Right lobe of liver (tissue), 6 donors: ENCODE measurements around the gene FUT7. TPM values are rescaled to one million over a fixed set of nuclear protein-coding genes. Genes with fewer than 3 reads are reported as not detected.

Experiments used
- ATAC-seq, 4 donors: fragments of 200-7000 bp; cut with Tn5 transposase; one replicate each; pipeline ENCODE4 v1.9.1; 2020; ENCODE audit warnings: mild to moderate bottlenecking in 4 of 4, moderate library complexity in 4 of 4
- DNase-seq, 3 donors: peaks; one replicate each; pipeline ENCODE4 v3.0.0-alpha.2; 2020
- H3K27ac ChIP-seq, 3 donors: fragments of 200-600 bp; one replicate each; pipeline ENCODE4 v1.8.0; 2022
- H3K27me3 ChIP-seq, 2 donors: fragments of 200-600 bp; one replicate each; pipeline ENCODE4 v1.8.0; 2022
- H3K36me3 ChIP-seq, 4 donors: fragments of 200-600 bp; sonication (generic) in 1 of 4; one replicate each; pipeline versions ENCODE4 v1.5.1 to v1.8.0; 2017 to 2022; ENCODE audit warnings: control low read depth in 1 of 4
- H3K4me1 ChIP-seq, 4 donors: fragments of 200-600 bp; sonication (generic) in 1 of 4; one replicate each; pipeline versions ENCODE4 v1.5.1 to v1.8.0; 2017 to 2022; ENCODE audit warnings: control low read depth in 1 of 4
- H3K4me3 ChIP-seq, 3 donors: fragments of 200-600 bp; one replicate each; pipeline ENCODE4 v1.8.0; 2022
- H3K9me3 ChIP-seq, 4 donors: fragments of 200-600 bp; sonication (generic) in 1 of 4; one replicate each; pipeline versions ENCODE4 v1.5.1 to v1.8.0; 2017 to 2022; ENCODE audit warnings: control low read depth in 1 of 4
- CTCF ChIP-seq, 4 donors: fragments of 200-600 bp in 3 of 4; fragments of 450-650 bp in 1 of 4; IDR thresholded peaks; one replicate each; pipeline versions ENCODE4 v1.5.1 to v1.8.0; 2016 to 2022; ENCODE audit warnings: antibody characterized with exemption in 4 of 4, mild to moderate bottlenecking in 2 of 4
- POLR2A ChIP-seq: fragments of 450-650 bp; IDR thresholded peaks from one replicate; pipeline ENCODE4 v1.6.1; 2017; ENCODE audit warnings: antibody characterized with exemption, mild to moderate bottlenecking
- WGBS: methylation state at CpG from one replicate; pipeline ENCODE4 v1.1.6; 2018; ENCODE audit warnings: low coverage, low lambda C conversion rate; ENCODE audit not compliant: insufficient coverage; ENCODE audit errors: missing lambda C conversion rate; 5-methylcytosine and 5-hydroxymethylcytosine counted together
- intact Hi-C, 2 donors: fragments of 100-400 bp; cut with DNase I; formaldehyde crosslinking; loops; one replicate each; pipeline versions ENCODE4 v1.11.2 to v1.14.1; 2022
- total RNA-seq, 6 experiments: library from RNA; depleted of rRNA in 2 of 6; stranded (reverse); fragments of >200 nt in 2 of 6; fragmentation: NEBNext Ultra II Directional in 3 of 6; extraction: Animal tissue kit (Norgen Biotek cat#: 25700) in 3 of 6; gene quantifications; one replicate each; pipeline versions ENCODE4 v1.1.0 to v1.2.4, GENCODE V29; 2016 to 2023
- donor health status: DM: no; HTN: yes; CAD: no.
- donor health status: DM: no; HTN: no; CAD: no.
- donor health status: DM: no; HTN: no; CAD: no.
- donor health status: DM: no; HTN: yes; CAD: no.
- donor health status: DM: no; HTN: yes; CAD: no.

Gene FUT7
- total RNA-seq, 6 experiments from 2014 or later: 0.12 to 0.13 TPM; not detected in 4

- DNase-seq: no peak
- H3K9me3 ChIP-seq: no peaks in the 10 kb centered on the region
- no peaks in the 10 kb centered on the region for H3K27me3 ChIP-seq
- no peak for ATAC-seq
- peak overlapping the region in 2 of 3 donors; percentile 2 to 78 for H3K27ac ChIP-seq
- 100% methylated on average over 1 of the region's 15 CpGs for WGBS
- TF ChIP-seq CTCF (IDR thresholded peaks at IDR 0.05) (no peak), POLR2A (no peak)
- H3K36me3 ChIP-seq: peaks cover 0 to 2% (median 0%) of the 10 kb centered on the region in 4 donors
- peaks cover 0 to 52% (median 24%) of the 10 kb centered on the region in 4 donors for H3K4me1 ChIP-seq
- intact Hi-C loops: no loop called here
- no peak overlapping the region for H3K4me3 ChIP-seq
Observed at GRCh38 chr9:137023583-137023991, 8.3 kb downstream of the FUT7 start.

GRCh38 chr9:137023157-137023556 lies 8.7 kb downstream of the FUT7 start:
- intact Hi-C loops: no loop called here
- H3K9me3 ChIP-seq: no peaks in the 10 kb centered on the region
- no peak overlapping the region for H3K4me3 ChIP-seq
- peaks cover 0 to 2% (median 0%) of the 10 kb centered on the region in 4 donors for H3K36me3 ChIP-seq
- DNase-seq (peak; percentile 71 to 85 (median 79)), ATAC-seq (peak; percentile 48 to 55 (median 54))
- H3K27me3 ChIP-seq: no peaks in the 10 kb centered on the region
- 27% methylated on average over 5 of the region's 7 CpGs for WGBS
- peak overlapping the region in 2 of 3 donors; percentile 2 to 78 for H3K27ac ChIP-seq
- peaks cover 0 to 49% (median 23%) of the 10 kb centered on the region in 4 donors for H3K4me1 ChIP-seq
- TF ChIP-seq CTCF (IDR thresholded peaks at IDR 0.05): no peak
- no peak for TF ChIP-seq POLR2A

GRCh38 chr9:137022662-137023008 lies 9.3 kb downstream of the FUT7 start:
- TF ChIP-seq POLR2A (peak; percentile 12), CTCF (IDR thresholded peaks at IDR 0.05) (no peak)
- Histone ChIP-seq H3K36me3 (peaks cover 0 to 2% (median 0%) of the 10 kb centered on the region in 4 donors), H3K27ac (peak overlapping the region in 2 of 3 donors; percentile 67 to 78), H3K4me3 (no peak overlapping the region), H3K27me3 (no peaks in the 10 kb centered on the region), H3K9me3 (no peaks in the 10 kb centered on the region), H3K4me1 (peaks cover 0 to 49% (median 23%) of the 10 kb centered on the region in 4 donors)
- DNase-seq: no peak
- intact Hi-C loops: no loop called here
- WGBS: 62% methylated on average over 8 of the region's 23 CpGs
- ATAC-seq: peak in 1 of 4 donors; percentile 2

GRCh38 chr9:137021979-137022661 lies 9.8 kb downstream of the FUT7 start:
- peaks cover 0 to 2% (median 0%) of the 10 kb centered on the region in 4 donors for H3K36me3 ChIP-seq
- peak; percentile 81 to 87 (median 82) for ATAC-seq
- peaks cover 0 to 44% (median 20%) of the 10 kb centered on the region in 4 donors for H3K4me1 ChIP-seq
- H3K4me3 ChIP-seq: no peak overlapping the region
- DNase-seq: peak; percentile 94 to 97 (median 96)
- peak; percentile 58 for TF ChIP-seq POLR2A
- TF ChIP-seq CTCF (IDR thresholded peaks at IDR 0.05): no peak
- intact Hi-C loops: no loop called here
- 9% methylated on average over 12 of the region's 30 CpGs for WGBS
- peak overlapping the region in 2 of 3 donors; percentile 67 to 78 for H3K27ac ChIP-seq
- H3K27me3 ChIP-seq: no peaks in the 10 kb centered on the region
- H3K9me3 ChIP-seq: no peaks in the 10 kb centered on the region
